HCT116 (cell line): ENCODE results near the gene APOLD1. TPM values are rescaled to one million over a fixed set of nuclear protein-coding genes. Genes with fewer than 3 reads are reported as not detected.

ENCODE experiments used
- ATAC-seq: fragments of 200-7000 bp; cut with Tn5 transposase; 2 replicates; pipeline ENCODE4 v1.9.1; 2020; ENCODE audit warnings: mild to moderate bottlenecking, moderate library complexity
- BruUV-seq: library from RNA; stranded (reverse); fragments of 400-500 nt; replicated peaks from 2 replicates; lab custom pipeline; 2021; lab: Mats Ljungman, UMichigan
- CTCF ChIA-PET: fragments of 300-600 bp; sonication (Branson Sonifier 250); formaldehyde crosslinking; loops from one replicate; lab custom pipeline; 2021; ENCODE audit warnings: antibody characterized with exemption; lab: Charles Lee
- POLR2A ChIA-PET: fragments of 300-600, 350-600 bp; sonication (Branson Sonifier 250); formaldehyde crosslinking; loops from one replicate; lab custom pipeline; 2021; ENCODE audit warnings: antibody characterized with exemption; lab: Charles Lee
- RAD21 ChIA-PET, 2 experiments: fragments of 300-600 bp; sonication (Branson Sonifier 250); formaldehyde crosslinking; loops; one replicate each; lab custom pipeline; 2023; ENCODE audit warnings: low total read pairs in 2 of 2; ENCODE audit not compliant: uncharacterized antibody in 2 of 2, unreplicated experiment in 2 of 2, low non-redundant PET in 1 of 2; lab: Charles Lee
- DNase-seq: peaks from one replicate; pipeline ENCODE4 v3.0.0-alpha.2; 2010; ENCODE audit warnings: low read depth, low spot score
- H2AFZ ChIP-seq: fragments of 200-600 bp; shearing (Covaris generic), sonication (generic); 2 replicates; pipeline ENCODE4 v1.6.1; 2017; ENCODE audit warnings: low read depth, mixed run types, mixed read lengths, antibody characterized with exemption, low read length; ENCODE audit not compliant: poor library complexity, severe bottlenecking
- H3K27ac ChIP-seq: 2 replicates; pipeline ENCODE4 v1.5.1; 2012; ENCODE audit warnings: low read depth, low read length
- H3K27me3 ChIP-seq: fragments of 200-600 bp; sonication (generic); 2 replicates; pipeline ENCODE4 v1.6.1; 2016; ENCODE audit warnings: mixed run types, low read length, mixed read lengths; ENCODE audit not compliant: insufficient read depth
- H3K36me3 ChIP-seq, 2 experiments: fragments of 200-500 bp in 1 of 2; fragments of 200-600 bp in 1 of 2; sonication (Bioruptor generic) in 1 of 2; sonication (generic) in 1 of 2; 2 replicates each; pipeline versions ENCODE4 v1.5.1 to v1.6.1; 2014 to 2016; ENCODE audit warnings: low read length in 2 of 2, inconsistent platforms in 1 of 2, mixed read lengths in 1 of 2, mixed run types in 1 of 2; ENCODE audit not compliant: insufficient read depth in 2 of 2, control insufficient read depth in 1 of 2
- H3K4me1 ChIP-seq, 2 experiments: fragments of 200-600 bp in 1 of 2; sonication (generic) in 1 of 2; 2 replicates each; pipeline versions ENCODE4 v1.5.1 to v1.6.1; 2012 to 2017; ENCODE audit warnings: low read length in 2 of 2, inconsistent platforms in 1 of 2, mild to moderate bottlenecking in 1 of 2, mixed read lengths in 1 of 2, mixed run types in 1 of 2, moderate library complexity in 1 of 2; ENCODE audit not compliant: insufficient read depth in 2 of 2, control insufficient read depth in 1 of 2
- H3K4me2 ChIP-seq: fragments of 200-600 bp; sonication (generic); 2 replicates; pipeline ENCODE4 v1.6.1; 2017; ENCODE audit warnings: mixed run types, low read length, mixed read lengths
- H3K4me3 ChIP-seq, 2 experiments: fragments of 200-600 bp in 1 of 2; sonication (generic) in 1 of 2; replicated peaks in 1 of 2; 2 replicates each; pipeline ENCODE4 v1.5.1; 2011 to 2016; ENCODE audit warnings: low read length in 2 of 2, control low read depth in 1 of 2, low read depth in 1 of 2, mild to moderate bottlenecking in 1 of 2, mixed read lengths in 1 of 2, mixed run types in 1 of 2
- H3K79me2 ChIP-seq: fragments of 200-600 bp; sonication (generic); 2 replicates; pipeline ENCODE4 v1.6.1; 2017; ENCODE audit warnings: mild to moderate bottlenecking, mixed run types, low read length, moderate library complexity, mixed read lengths; ENCODE audit not compliant: insufficient read depth
- H3K9ac ChIP-seq: fragments of 200-600 bp; sonication (generic); 2 replicates; pipeline ENCODE4 v1.6.1; 2016; ENCODE audit warnings: low read length, mixed read lengths
- H3K9me2 ChIP-seq: fragments of 200-600 bp; sonication (generic), shearing (Covaris generic); 2 replicates; pipeline ENCODE4 v1.6.1; 2017; ENCODE audit warnings: mixed run types, mild to moderate bottlenecking, moderate library complexity; ENCODE audit not compliant: insufficient read depth
- H3K9me3 ChIP-seq, 2 experiments: fragments of 200-500 bp in 1 of 2; fragments of 200-600 bp in 1 of 2; sonication (Bioruptor generic) in 1 of 2; sonication (generic) in 1 of 2; 2 replicates each; pipeline ENCODE4 v1.6.1; 2014 to 2017; ENCODE audit warnings: low read length in 2 of 2, mixed read lengths in 2 of 2, inconsistent platforms in 1 of 2, low read depth in 1 of 2, mild to moderate bottlenecking in 1 of 2, mixed run types in 1 of 2, moderate library complexity in 1 of 2; ENCODE audit not compliant: control insufficient read depth in 1 of 2, insufficient read depth in 1 of 2
- H4K20me1 ChIP-seq: fragments of 200-600 bp; sonication (generic), shearing (Covaris generic); 2 replicates; pipeline ENCODE4 v1.6.1; 2017; ENCODE audit warnings: mixed run types, mild to moderate bottlenecking, moderate library complexity; ENCODE audit not compliant: insufficient read depth
- CBX3 ChIP-seq: IDR thresholded peaks from 2 replicates; pipeline ENCODE4 v1.6.1; 2012; ENCODE audit warnings: low read depth
- CTCF ChIP-seq, 3 experiments: fragments of 200-600 bp in 1 of 3; sonication (generic) in 1 of 3; IDR thresholded peaks in 2 of 3; conservative IDR thresholded peaks in 1 of 3; 2 replicates each; pipeline ENCODE4 v1.5.1; 2012 to 2017; ENCODE audit warnings: low read depth in 2 of 3, low read length in 2 of 3, antibody characterized with exemption in 1 of 3, borderline replicate concordance in 1 of 3, control low read depth in 1 of 3, mild to moderate bottlenecking in 1 of 3, mixed read lengths in 1 of 3, mixed run types in 1 of 3, moderate library complexity in 1 of 3; ENCODE audit not compliant: insufficient read depth in 1 of 3
- EGR1 ChIP-seq: IDR thresholded peaks from 2 replicates; pipeline ENCODE4 v1.6.1; 2012; ENCODE audit warnings: low read depth
- ELF1 ChIP-seq: IDR thresholded peaks from 2 replicates; pipeline ENCODE4 v1.6.1; 2012; ENCODE audit warnings: low read depth, borderline replicate concordance
- EZH2phosphoT487 ChIP-seq: fragments of 200-600 bp; IDR thresholded peaks from 2 replicates; pipeline ENCODE4 v1.6.1; 2018; ENCODE audit warnings: antibody characterized with exemption, borderline replicate concordance
- FOSL1 ChIP-seq: IDR thresholded peaks from 2 replicates; pipeline ENCODE4 v1.6.1; 2012; ENCODE audit warnings: low read depth
- MAX ChIP-seq: IDR thresholded peaks from 2 replicates; pipeline ENCODE4 v1.6.1; 2012
- POLR2AphosphoS5 ChIP-seq: IDR thresholded peaks from 2 replicates; pipeline ENCODE4 v1.6.1; 2011; ENCODE audit warnings: mild to moderate bottlenecking, low read depth, low read length, moderate library complexity
- RAD21 ChIP-seq: IDR thresholded peaks from 2 replicates; pipeline ENCODE4 v1.6.1; 2012; ENCODE audit warnings: low read depth, mild to moderate bottlenecking
- TCF7L2 ChIP-seq: IDR thresholded peaks from 2 replicates; pipeline ENCODE4 v1.7.0; 2011; ENCODE audit warnings: borderline replicate concordance, inconsistent platforms; ENCODE audit not compliant: insufficient read depth, insufficient read length; ENCODE audit errors: extremely low read depth
- ZFX ChIP-seq: fragments of 450-650 bp; IDR thresholded peaks from 2 replicates; pipeline ENCODE4 v1.6.1; 2017
- ZNF274 ChIP-seq: fragments of 200-500 bp; sonication (Bioruptor generic); IDR thresholded peaks from 2 replicates; pipeline ENCODE4 v1.6.1; 2014; ENCODE audit warnings: mild to moderate bottlenecking, low read depth, low read length, inconsistent platforms
- intact Hi-C: fragments of 100-400 bp; cut with micrococcal nuclease; formaldehyde crosslinking; loops from 2 replicates; pipeline ENCODE4 v1.10.0; 2022
- total RNA-seq: library from RNA; stranded (reverse); gene quantifications from one replicate; pipeline ENCODE4 v1.2.1, GENCODE V29; 2021; ENCODE audit not compliant: unreplicated experiment

The APOLD1 gene
- total RNA-seq, 1 experiment from 2014 or later, result 3.9 TPM

- ATAC-seq (peak; percentile 38), DNase-seq (peak; percentile 67)
- H3K9ac ChIP-seq, result peak overlapping the region; percentile 66
- TSS peak; percentile 17 for BruUV-seq
- H3K27ac ChIP-seq, result peak overlapping the region; percentile 85
- intact Hi-C loops, result loop anchor here (2.0 kb wide), 1 partner anchor 146 kb away; no protein-coding TSS in a partner anchor
- no peaks in the 10 kb centered on the region for H3K9me2 ChIP-seq
- ChIA-PET RAD21 (interaction anchor here (0.6 to 3.1 kb wide), 12 partner anchors 22 to 112 kb away, joined by 3 to 12 read pairs (median 4); partner anchors contain the start of gene GPRC5A (in 2 of the 2)), CTCF (interaction anchor here (0.7 to 2.7 kb wide), 22 partner anchors 14 to 374 kb away, joined by 3 to 29 read pairs (median 4); partner anchors contain the start of gene GPRC5A), POLR2A (interaction anchor here (0.6 to 5.3 kb wide), 10 partner anchors 8 to 63 kb away, joined by 3 to 66 read pairs (median 4); partner anchors contain the start of gene GPRC5A)
- TF ChIP-seq MAX (no peak), TCF7L2 (no peak), CTCF (IDR thresholded peaks at IDR 0.05 in 2 of 3, conservative IDR thresholded peaks at IDR 0.05 in 1 of 3; ENCODE audit: borderline replicate concordance in 1 of 3, insufficient read depth in 1 of 3, low read depth in 2 of 3, low read length in 2 of 3) (peak; percentile 43 to 77 (median 71); a peak in 5 of 6 replicates), EZH2phosphoT487 (no peak), ELF1 (no peak), RAD21 (peak; percentile 86), FOSL1 (no peak), ZNF274 (no peak), ZFX (no peak), CBX3 (0 out of 2 replicates have a peak, but pooled peaks have one; percentile 42), POLR2AphosphoS5 (0 out of 2 replicates have a peak, but pooled peaks have one; percentile 19), EGR1 (no peak)
- peaks cover 12% of the 10 kb centered on the region for H3K79me2 ChIP-seq
- H3K27me3 ChIP-seq, result no peaks in the 10 kb centered on the region
- peaks cover 0 to 13% of the 10 kb centered on the region in 2 experiments; a peak in 2 of 4 replicates for H3K36me3 ChIP-seq
- no peak overlapping the region for H2AFZ ChIP-seq
- H3K4me1 ChIP-seq, result peaks cover 77 to 99% of the 10 kb centered on the region in 2 experiments
- peak overlapping the region; percentile 77 for H3K4me2 ChIP-seq
- no peaks in the 10 kb centered on the region for H3K9me3 ChIP-seq
- no peak overlapping the region for H3K4me3 ChIP-seq
- no peaks in the 10 kb centered on the region for H4K20me1 ChIP-seq
These were observed 51.8 kb downstream of the APOLD1 start for GRCh38 chr12:12837025-12837812.
